B cell (primary cell): Measurements from ENCODE around the gene GHRL.

Experiments
- CTCF ChIP-seq: fragments of 200-600 bp; IDR thresholded peaks from one replicate; pipeline ENCODE4 v1.8.0; 2022; ENCODE audit warnings: antibody characterized with exemption, mild to moderate bottlenecking
- EZH2 ChIP-seq: IDR thresholded peaks from 2 replicates; pipeline ENCODE4 v1.6.1; 2012; ENCODE audit warnings: borderline replicate concordance, low read depth, mild to moderate bottlenecking, moderate library complexity, low read length; ENCODE audit not compliant: insufficient read depth, poor library complexity, severe bottlenecking

GRCh38 chr3:10255835-10256234 lies 36.9 kb downstream of the GHRL start:
- TF ChIP-seq CTCF (no peak), EZH2 (no peak)
